LNCaP clone FGC (cell line): Measurements from ENCODE around the gene SND1.

ENCODE experiments used
- DNase-seq: peaks from one replicate; pipeline ENCODE4 v3.0.0-alpha.2; 2011; ENCODE audit warnings: low read depth
- H3K4me3 ChIP-seq: 2 replicates; pipeline ENCODE4 v1.5.1; 2011; ENCODE audit warnings: mild to moderate bottlenecking, low read depth, low read length, control low read depth
- TF ChIP-seq, protein P1 (sequence below): IDR thresholded peaks from 2 replicates; pipeline ENCODE4 v1.5.1; 2012; ENCODE audit warnings: mild to moderate bottlenecking; ENCODE audit not compliant: control insufficient read depth, insufficient read depth; ENCODE audit errors: extremely low read depth

The SND1 gene

DNA sequence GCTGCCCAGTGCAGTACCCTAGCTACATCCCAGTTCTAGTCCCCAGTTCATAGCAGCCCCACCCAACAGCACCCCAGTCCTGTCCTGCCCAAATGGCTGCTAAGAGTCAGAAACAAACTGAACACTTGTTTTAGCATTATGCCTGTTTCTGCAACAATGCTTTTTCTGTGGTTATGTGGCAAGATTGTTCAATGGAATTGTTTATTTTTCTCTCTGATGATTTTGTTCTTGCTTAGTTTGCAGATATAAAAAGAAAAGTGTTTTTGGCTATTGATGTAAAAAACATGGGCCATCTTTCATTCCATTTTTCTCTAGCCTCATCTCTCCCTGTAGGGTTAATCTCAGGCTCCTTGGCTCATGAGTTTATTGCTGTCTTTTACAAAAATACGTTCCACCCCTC is 336.8 kb downstream of the SND1 start:
- TF ChIP-seq, protein P1, sequence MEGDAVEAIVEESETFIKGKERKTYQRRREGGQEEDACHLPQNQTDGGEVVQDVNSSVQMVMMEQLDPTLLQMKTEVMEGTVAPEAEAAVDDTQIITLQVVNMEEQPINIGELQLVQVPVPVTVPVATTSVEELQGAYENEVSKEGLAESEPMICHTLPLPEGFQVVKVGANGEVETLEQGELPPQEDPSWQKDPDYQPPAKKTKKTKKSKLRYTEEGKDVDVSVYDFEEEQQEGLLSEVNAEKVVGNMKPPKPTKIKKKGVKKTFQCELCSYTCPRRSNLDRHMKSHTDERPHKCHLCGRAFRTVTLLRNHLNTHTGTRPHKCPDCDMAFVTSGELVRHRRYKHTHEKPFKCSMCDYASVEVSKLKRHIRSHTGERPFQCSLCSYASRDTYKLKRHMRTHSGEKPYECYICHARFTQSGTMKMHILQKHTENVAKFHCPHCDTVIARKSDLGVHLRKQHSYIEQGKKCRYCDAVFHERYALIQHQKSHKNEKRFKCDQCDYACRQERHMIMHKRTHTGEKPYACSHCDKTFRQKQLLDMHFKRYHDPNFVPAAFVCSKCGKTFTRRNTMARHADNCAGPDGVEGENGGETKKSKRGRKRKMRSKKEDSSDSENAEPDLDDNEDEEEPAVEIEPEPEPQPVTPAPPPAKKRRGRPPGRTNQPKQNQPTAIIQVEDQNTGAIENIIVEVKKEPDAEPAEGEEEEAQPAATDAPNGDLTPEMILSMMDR: no peak
- no peak overlapping the region for H3K4me3 ChIP-seq
- no peak for DNase-seq

DNA sequence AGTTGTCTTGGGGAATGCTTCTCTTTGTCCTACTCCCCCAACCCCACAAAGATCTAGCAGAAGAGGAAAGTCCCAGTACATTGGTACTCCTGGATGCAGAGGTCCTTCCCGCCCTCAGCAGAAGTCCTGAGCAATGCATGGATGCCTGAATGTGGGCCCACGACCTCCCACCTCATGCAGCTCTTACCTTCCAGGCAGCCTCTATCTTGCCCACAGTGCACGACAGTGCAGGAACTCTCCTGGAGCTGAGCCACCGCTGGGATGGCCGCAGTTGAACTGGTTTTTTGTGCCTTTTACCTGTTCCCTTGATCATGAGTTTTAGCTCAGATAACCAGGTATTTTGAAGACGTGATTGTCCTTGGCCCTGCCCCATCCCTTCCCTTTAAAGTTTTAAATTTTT is 341.3 kb downstream of the SND1 start:
- H3K4me3 ChIP-seq: no peak overlapping the region
- no peak for DNase-seq
- TF ChIP-seq, protein P1: no peak

DNA sequence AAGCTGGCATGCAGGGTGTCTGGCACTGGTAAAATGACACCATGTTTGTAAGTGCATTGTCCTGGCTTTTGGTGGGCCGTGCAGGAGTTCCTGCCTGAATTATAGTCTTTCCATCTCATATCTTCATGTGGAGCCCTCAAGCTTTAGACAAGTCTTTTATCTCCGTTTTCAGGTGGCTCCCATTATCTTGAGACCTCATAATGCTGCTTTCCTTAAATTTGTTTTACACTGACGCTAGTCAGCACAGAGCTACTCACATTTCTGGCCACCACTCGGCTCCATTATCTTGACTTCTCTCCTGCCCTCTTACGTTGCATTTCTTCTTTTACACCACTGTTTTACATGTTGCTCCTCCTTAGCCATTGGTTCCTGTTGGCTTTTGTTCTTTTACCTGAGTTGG is 342.0 kb downstream of the SND1 start:
- TF ChIP-seq, protein P1: no peak
- no peak for DNase-seq
- no peak overlapping the region for H3K4me3 ChIP-seq

DNA sequence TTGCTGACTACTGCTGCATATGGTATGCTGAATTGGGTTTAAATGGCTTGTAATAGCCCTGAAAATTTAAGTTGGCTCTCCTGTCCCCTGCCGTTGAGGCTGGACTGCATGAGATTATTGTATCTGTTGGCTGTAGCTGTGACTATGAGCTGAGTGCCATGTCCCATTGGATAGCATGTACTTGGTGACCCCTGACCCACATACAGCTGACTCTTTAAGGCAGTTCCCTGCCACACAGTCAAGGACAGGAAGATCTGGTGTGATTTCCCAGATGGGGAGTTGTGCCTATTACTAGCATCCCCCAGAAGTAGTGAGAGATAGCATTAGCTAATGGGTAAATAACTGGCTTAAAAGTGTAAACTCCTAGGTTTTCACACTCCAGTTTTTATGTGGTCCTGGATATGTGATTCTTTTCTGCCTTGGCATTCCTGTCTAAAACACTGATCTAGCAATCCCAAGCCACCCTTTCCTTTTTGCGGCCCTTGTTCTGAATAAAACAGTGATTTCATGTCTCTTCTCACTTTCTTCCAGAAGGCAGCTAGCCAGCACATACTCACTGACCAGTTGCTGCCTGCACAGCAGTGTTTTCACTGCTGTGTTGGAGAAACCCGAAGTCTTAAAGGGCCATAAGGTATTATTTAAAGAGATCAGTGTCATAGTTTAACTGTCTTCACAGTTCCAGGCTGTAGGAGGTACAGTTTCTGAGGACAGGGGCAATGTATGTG is 343.3 kb downstream of the SND1 start:
- TF ChIP-seq, protein P1: no peak
- no peak overlapping the region for H3K4me3 ChIP-seq
- DNase-seq: no peak

DNA sequence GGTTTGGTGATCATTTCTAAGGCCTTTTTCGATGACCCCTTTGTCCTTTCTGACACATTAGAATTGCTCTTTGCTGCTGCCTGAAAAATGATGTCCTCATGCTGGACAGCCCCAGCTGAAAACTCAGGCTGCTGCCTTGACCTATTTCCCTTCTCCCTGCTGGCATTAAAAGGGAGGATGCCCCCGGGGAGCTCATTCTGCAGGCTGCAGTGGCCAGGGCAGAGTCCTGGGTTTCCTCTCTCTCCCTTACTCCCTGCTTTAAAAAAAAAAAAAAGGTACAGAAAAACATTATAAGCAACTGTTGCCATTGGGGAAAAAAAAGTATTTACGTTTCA is 343.9 kb downstream of the SND1 start:
- no peak for DNase-seq
- TF ChIP-seq, protein P1: no peak
- H3K4me3 ChIP-seq: no peak overlapping the region

DNA sequence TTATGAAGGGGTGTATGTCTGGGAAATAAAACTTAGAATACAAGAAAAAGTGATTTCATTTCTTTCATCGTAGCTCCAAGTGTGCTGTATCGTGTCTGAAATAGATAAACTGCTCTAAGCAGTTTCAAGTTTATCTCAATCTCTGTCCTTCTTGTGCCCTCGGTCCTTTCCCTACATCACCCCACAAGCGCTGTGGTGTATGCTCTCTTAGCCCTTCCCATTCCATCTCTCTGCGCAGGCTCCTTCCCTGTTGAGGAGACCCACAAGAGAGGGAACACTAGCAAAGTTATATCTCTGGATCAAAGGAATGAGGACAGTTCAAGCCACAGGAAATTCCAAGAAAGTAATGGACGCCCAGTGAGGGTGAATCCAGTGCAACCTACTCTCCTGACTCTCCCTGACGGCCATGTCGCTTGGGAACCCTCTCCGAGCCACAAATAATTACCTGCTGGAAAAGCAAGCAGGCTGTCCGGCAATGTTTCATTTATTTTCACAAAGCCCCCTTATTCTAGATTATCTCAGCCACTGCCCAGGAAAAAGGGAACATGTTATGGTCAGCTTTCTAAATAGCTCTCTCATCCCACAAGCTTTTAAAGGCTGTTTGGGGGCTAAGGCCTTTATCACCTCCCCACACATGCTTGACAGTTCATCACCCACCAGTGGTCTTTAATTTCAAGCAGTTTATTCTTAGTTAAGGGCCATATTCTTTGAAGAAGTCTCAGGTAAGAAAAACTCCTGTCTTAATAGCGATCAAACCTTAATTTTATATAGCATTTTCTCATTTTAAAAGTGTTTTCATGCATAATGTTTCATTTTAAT is 344.5 kb downstream of the SND1 start:
- DNase-seq: no peak
- TF ChIP-seq, protein P1: no peak
- no peak overlapping the region for H3K4me3 ChIP-seq
